Right cardiac atrium (tissue), 5 donors: ENCODE data around the gene SMIM21. TPM values are rescaled to one million over a fixed set of nuclear protein-coding genes. Genes with fewer than 3 reads are reported as not detected.

Experiments
- ATAC-seq, 2 donors: fragments of 200-7000 bp; cut with Tn5 transposase; one replicate each; pipeline versions ENCODE4 v1.8.0 to v1.9.1; 2020; ENCODE audit warnings: moderate library complexity in 2 of 2, mild to moderate bottlenecking in 1 of 2
- DNase-seq, 3 donors: peaks; one replicate each; pipeline ENCODE4 v3.0.0-alpha.2; 2020
- H3K27ac ChIP-seq: one replicate; pipeline ENCODE4 v1.5.1; 2013; ENCODE audit warnings: mild to moderate bottlenecking, low read length, control low read depth, moderate library complexity
- H3K27me3 ChIP-seq: one replicate; pipeline ENCODE4 v1.6.1; 2013; ENCODE audit not compliant: control insufficient read depth, insufficient read depth
- H3K4me1 ChIP-seq: one replicate; pipeline ENCODE4 v1.6.1; 2013; ENCODE audit warnings: low read length; ENCODE audit not compliant: control insufficient read depth, insufficient read depth
- H3K4me3 ChIP-seq: one replicate; pipeline ENCODE4 v1.5.1; 2013; ENCODE audit warnings: low read length, control low read depth
- H3K9me3 ChIP-seq: one replicate; pipeline ENCODE4 v1.6.1; 2013; ENCODE audit warnings: low read length; ENCODE audit not compliant: control insufficient read depth
- WGBS: extraction: QIAGEN DNeasy Blood & Tissue Kit; methylation state at CpG from one replicate; pipeline ENCODE4 v1.1.7; 2013; 5-methylcytosine and 5-hydroxymethylcytosine counted together
- intact Hi-C, 4 donors: fragments of 100-400 bp; cut with DNase I; formaldehyde crosslinking; loops; one replicate each; pipeline versions ENCODE4 v1.11.0 to v1.14.0; 2022 to 2023
- polyA plus RNA-seq: library from polyadenylated mRNA; stranded (reverse); fragments of 200-250 nt; gene quantifications from one replicate; pipeline ENCODE4 v1.2.3, GENCODE V29; 2013
- total RNA-seq, 4 donors: library from RNA; stranded (reverse); fragmentation: NEBNext Ultra II Directional; extraction: Animal tissue kit (Norgen Biotek cat#: 25700); gene quantifications; one replicate each; pipeline ENCODE4 v1.2.1, GENCODE V29; 2021
- donor health status: healthy with polysubstance abuse.
- donor health status: DM: no; HTN: yes; CAD: no.
- donor health status: DM: no; HTN: no; CAD: no.
- donor health status: DM: no; HTN: yes; CAD: no; lungs with severe emphysema.
- donor health status: DM: yes; HTN: yes; CAD: no.

The SMIM21 gene
- total and polyA plus RNA-seq, 5 donors: not detected

DNA sequence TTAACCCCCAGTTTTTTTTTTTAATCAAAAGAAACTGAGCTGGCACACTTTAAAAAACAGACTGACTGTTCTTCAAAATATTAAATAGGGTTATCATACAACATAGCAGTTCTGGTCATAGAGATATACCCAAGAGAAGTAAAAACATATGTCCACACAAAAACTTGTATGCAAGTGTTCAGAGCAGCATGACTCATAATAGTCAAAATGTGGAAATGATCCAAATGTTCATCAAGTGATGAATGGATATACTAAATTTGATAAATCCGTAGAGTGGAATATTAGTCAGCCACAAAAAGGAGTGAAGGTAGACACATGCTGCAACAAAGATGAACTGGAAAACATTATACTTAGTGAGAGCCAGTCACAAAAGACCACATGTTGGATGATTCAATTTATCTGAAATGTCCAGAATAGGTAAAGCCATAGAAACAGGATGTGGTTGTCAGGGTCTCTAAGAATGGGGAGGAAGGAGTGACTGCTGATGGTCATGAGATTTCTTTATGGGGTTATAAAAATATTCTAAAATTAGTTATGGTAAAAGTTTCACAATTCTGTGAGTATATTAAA, 5.1 kb downstream of the SMIM21 start:
- no peak for DNase-seq
- Histone ChIP-seq H3K4me1 (no peaks in the 10 kb centered on the region), H3K9me3 (no peaks in the 10 kb centered on the region), H3K27me3 (no peaks in the 10 kb centered on the region), H3K27ac (no peak overlapping the region), H3K4me3 (no peak overlapping the region)
- no peak for ATAC-seq
- intact Hi-C loops: no loop called here
- WGBS: 82% methylated on average over 1 of the region's 1 CpG

DNA sequence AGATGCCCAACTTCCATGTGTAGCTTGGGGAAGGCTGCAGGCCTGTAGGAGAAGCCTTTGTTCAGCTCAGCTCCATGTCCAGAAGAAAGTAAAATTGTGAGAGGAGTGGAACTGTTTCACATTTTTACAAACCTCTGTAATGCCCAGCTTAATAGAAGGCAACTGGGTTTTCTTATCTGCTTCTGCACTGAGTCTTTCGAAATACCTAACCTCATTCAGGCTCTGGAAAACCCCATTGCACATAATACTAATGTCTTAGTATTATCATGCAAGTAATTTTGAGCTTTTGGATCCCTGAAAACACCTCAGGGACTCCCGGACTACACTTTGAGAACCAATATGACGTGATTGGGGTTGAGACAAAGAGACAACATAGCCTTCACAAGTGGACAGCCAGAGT, 5.8 kb downstream of the SMIM21 start:
- DNase-seq (no peak), ATAC-seq (no peak)
- no peaks in the 10 kb centered on the region for H3K27me3 ChIP-seq
- H3K4me1 ChIP-seq: no peaks in the 10 kb centered on the region
- 95% methylated on average over 3 of the region's 3 CpGs for WGBS
- H3K9me3 ChIP-seq: no peaks in the 10 kb centered on the region
- no peak overlapping the region for H3K27ac ChIP-seq
- no peak overlapping the region for H3K4me3 ChIP-seq
- intact Hi-C loops: no loop called here

- Histone ChIP-seq H3K4me3 (no peak overlapping the region), H3K27ac (no peak overlapping the region), H3K9me3 (no peaks in the 10 kb centered on the region), H3K27me3 (no peaks in the 10 kb centered on the region), H3K4me1 (no peaks in the 10 kb centered on the region)
- DNase-seq (no peak), ATAC-seq (no peak)
- intact Hi-C loops: no loop called here
- WGBS: 54% methylated on average over 10 of the region's 10 CpGs
Observed at GRCh38 chr18:75418293-75419005, 9.1 kb downstream of the SMIM21 start.

DNA sequence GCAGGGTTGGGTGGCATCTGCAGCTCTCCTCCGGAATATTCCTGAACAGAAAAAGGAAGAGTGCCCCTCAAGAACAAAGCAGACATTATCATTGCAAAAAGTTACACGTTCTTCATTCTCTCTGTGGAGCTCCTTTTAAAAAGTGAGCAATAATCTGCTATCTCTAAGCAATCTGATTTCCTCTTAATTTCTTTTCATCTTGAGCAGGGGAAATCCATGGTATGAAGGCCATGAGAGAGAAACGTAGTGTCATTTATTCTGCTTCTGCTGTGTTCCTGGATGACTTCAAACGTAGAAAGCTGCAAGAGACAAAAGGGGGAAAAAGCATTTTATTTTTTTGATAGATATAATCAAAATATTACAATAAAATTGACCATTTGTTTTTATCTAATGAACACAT, 16.9 kb downstream of the SMIM21 start:
- Histone ChIP-seq H3K4me1 (no peaks in the 10 kb centered on the region), H3K9me3 (no peaks in the 10 kb centered on the region), H3K27ac (no peak overlapping the region), H3K4me3 (no peak overlapping the region), H3K27me3 (no peaks in the 10 kb centered on the region)
- intact Hi-C loops: no loop called here
- no peak for ATAC-seq
- DNase-seq: no peak
- WGBS: 73% methylated on average over 4 of the region's 4 CpGs

DNA sequence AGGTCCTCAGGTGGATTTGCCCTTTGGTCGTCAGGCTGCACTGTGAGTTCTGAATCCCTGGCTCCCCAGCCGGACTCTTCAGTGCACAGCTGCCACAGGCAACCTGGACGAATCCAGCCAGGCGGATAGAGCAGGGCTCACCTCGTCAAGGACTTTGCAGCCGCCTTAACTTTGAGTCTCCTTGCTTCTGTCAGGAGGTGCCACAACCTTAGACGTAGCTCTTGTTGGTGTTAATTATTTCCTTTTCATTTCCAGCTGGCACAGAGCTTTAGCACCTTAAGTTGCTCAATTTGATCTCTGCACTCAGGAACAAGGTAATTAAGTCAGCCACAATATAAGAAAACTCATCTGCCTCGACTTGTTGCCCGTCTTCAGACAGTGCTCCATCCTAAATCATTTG, 17.7 kb downstream of the SMIM21 start:
- Histone ChIP-seq H3K4me1 (no peaks in the 10 kb centered on the region), H3K9me3 (no peaks in the 10 kb centered on the region), H3K4me3 (no peak overlapping the region), H3K27me3 (no peaks in the 10 kb centered on the region), H3K27ac (no peak overlapping the region)
- ATAC-seq (no peak), DNase-seq (no peak)
- intact Hi-C loops: no loop called here
- 91% methylated on average over 9 of the region's 9 CpGs for WGBS

- no peaks in the 10 kb centered on the region for H3K9me3 ChIP-seq
- no peak overlapping the region for H3K4me3 ChIP-seq
- DNase-seq: no peak
- no peaks in the 10 kb centered on the region for H3K27me3 ChIP-seq
- 94% methylated on average over 10 of the region's 10 CpGs for WGBS
- no peak for ATAC-seq
- no peaks in the 10 kb centered on the region for H3K4me1 ChIP-seq
- intact Hi-C loops: no loop called here
- no peak overlapping the region for H3K27ac ChIP-seq
Observed at GRCh38 chr18:75408554-75409506, 18.7 kb downstream of the SMIM21 start.

DNA sequence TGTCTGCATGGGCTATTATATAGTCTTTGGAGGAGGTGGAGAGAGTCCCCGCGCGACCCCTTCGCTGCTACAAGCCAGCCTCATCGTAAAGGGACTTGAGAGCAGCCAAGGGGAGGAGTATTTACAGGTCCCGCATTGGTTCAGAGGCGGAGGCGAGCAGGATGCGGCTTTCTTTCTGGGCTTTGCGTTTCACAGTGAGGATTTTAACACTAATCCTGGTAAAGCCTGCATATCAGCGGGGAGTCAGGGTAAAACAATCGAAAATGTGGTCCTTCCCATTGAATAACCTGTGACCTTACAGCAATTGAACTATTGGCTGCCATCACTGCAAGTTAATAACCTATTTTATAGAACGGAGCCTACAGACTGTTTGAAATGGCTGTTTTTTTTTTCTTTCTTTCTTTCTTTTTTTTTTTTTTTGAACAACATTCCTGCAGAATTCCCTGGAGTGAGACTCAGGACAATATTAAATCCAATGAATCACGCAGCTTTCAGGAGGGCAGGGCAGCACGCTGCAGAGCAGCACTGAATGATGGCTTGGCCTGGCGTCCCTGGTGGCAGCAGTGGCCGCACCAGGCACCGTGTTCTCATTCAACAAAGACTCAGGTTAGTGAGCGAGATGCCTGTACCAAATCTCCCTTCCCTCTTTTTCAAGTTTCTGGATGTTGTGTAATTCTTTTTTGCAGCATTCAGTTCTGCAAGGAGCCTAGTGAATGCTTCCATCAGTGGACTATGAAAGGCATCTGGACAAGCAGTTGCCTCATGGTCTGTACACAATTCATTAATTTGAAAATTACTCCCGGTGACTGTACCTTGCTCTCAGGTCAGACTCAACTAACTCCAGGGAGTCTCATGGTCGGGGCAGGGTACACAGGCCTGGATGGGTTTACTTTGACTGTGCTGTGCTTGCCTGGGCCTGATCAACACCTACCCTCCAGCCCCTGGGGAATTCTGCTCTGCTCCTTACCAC, 19.8 kb downstream of the SMIM21 start:
- H3K27me3 ChIP-seq: no peaks in the 10 kb centered on the region
- no peak for DNase-seq
- no peaks in the 10 kb centered on the region for H3K4me1 ChIP-seq
- H3K27ac ChIP-seq: no peak overlapping the region
- H3K4me3 ChIP-seq: no peak overlapping the region
- H3K9me3 ChIP-seq: no peaks in the 10 kb centered on the region
- intact Hi-C loops: no loop called here
- WGBS: 60% methylated on average over 21 of the region's 21 CpGs
- no peak for ATAC-seq

GRCh38 chr18:75406491-75407445, 20.7 kb downstream of the SMIM21 start:
- 78% methylated on average over 28 of the region's 28 CpGs for WGBS
- Histone ChIP-seq H3K27ac (no peak overlapping the region), H3K9me3 (no peaks in the 10 kb centered on the region), H3K4me1 (no peaks in the 10 kb centered on the region), H3K4me3 (no peak overlapping the region), H3K27me3 (no peaks in the 10 kb centered on the region)
- intact Hi-C loops: no loop called here
- no peak for DNase-seq
- ATAC-seq: no peak

- no peaks in the 10 kb centered on the region for H3K27me3 ChIP-seq
- H3K4me1 ChIP-seq: no peaks in the 10 kb centered on the region
- H3K9me3 ChIP-seq: no peaks in the 10 kb centered on the region
- intact Hi-C loops: no loop called here
- no peak overlapping the region for H3K4me3 ChIP-seq
- ATAC-seq: no peak
- H3K27ac ChIP-seq: no peak overlapping the region
- WGBS: 93% methylated on average over 4 of the region's 4 CpGs
- no peak for DNase-seq
Observed at GRCh38 chr18:75405351-75405750, 22.2 kb downstream of the SMIM21 start.

DNA sequence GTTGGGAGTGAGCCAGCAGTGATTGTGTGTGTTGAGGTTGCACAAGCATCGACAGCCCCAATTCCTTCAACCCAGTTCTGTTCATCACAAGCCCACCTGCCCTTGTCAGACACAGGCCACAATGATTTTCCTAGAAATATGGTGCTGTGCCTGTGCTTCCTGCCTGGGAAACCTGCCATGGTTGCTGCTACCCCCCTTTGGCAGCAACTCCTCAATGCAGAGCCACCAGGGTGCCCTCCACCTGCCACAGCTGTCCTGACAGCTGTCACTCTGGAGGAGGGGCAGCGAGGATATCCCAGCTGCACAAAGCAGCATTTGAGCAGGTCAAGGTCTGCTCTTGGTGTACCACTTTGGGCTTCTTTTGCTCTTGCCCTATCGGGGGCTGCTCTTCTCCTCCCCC, 27.1 kb downstream of the SMIM21 start:
- intact Hi-C loops: no loop called here

More for the DNA sequence above, 27.1 kb downstream of the SMIM21 start:
- no peak for ATAC-seq
- WGBS: 87% methylated on average over 3 of the region's 3 CpGs
- H3K9me3 ChIP-seq: no peaks in the 10 kb centered on the region
- H3K27ac ChIP-seq: no peak overlapping the region
- H3K27me3 ChIP-seq: no peaks in the 10 kb centered on the region
- H3K4me1 ChIP-seq: no peaks in the 10 kb centered on the region
- no peak overlapping the region for H3K4me3 ChIP-seq
- DNase-seq: no peak
